GM12878 (cell line): ENCODE data around the gene SCUBE3.

Experiments used
- CBFB ChIP-seq: IDR thresholded peaks from 2 replicates; pipeline ENCODE4 v1.6.1; 2016; ENCODE audit warnings: antibody characterized with exemption, low read depth
- E2F4 ChIP-seq: IDR thresholded peaks from 2 replicates; pipeline ENCODE4 v1.6.1; 2012; ENCODE audit warnings: low read depth, low read length, improper control_type of control experiment
- ETV6 ChIP-seq, 2 experiments: fragments of 450-650 bp in 1 of 2; IDR thresholded peaks in 1 of 2; conservative IDR thresholded peaks in 1 of 2; 2 replicates each; pipeline ENCODE4 v1.6.1; 2014; ENCODE audit warnings: antibody characterized with exemption in 1 of 2, borderline replicate concordance in 1 of 2, low read depth in 1 of 2, mild to moderate bottlenecking in 1 of 2, moderate library complexity in 1 of 2
- HDAC2 ChIP-seq: fragments of 200-600 bp; sonication (generic); IDR thresholded peaks from 2 replicates; pipeline ENCODE4 v1.6.1; 2017
- NFIC ChIP-seq: IDR thresholded peaks from 2 replicates; pipeline ENCODE4 v1.6.1; 2012; ENCODE audit warnings: low read depth, mild to moderate bottlenecking, inconsistent platforms, low read length, moderate library complexity
- POLR2A ChIP-seq: IDR thresholded peaks from 2 replicates; pipeline ENCODE4 v1.6.1; 2011; ENCODE audit warnings: low read depth, mild to moderate bottlenecking, low read length
- POLR2AphosphoS2 ChIP-seq: IDR thresholded peaks from 2 replicates; pipeline ENCODE4 v1.6.1; 2011; ENCODE audit warnings: low read depth, mild to moderate bottlenecking, low read length, improper control_type of control experiment, moderate library complexity
- SRF ChIP-seq, 2 experiments: IDR thresholded peaks; 2 replicates each; pipeline ENCODE4 v1.6.1; 2011; ENCODE audit warnings: low read depth in 2 of 2, low read length in 2 of 2, mild to moderate bottlenecking in 1 of 2, moderate library complexity in 1 of 2
- TF ChIP-seq, protein P1 (sequence below), 3 experiments: IDR thresholded peaks in 2 of 3; conservative IDR thresholded peaks in 1 of 3; 2 replicates each; pipeline ENCODE4 v1.5.1; 2011; ENCODE audit warnings: low read depth in 3 of 3, low read length in 3 of 3, mild to moderate bottlenecking in 3 of 3, control low read depth in 2 of 3, moderate library complexity in 2 of 3, inconsistent platforms in 1 of 3, mixed read lengths in 1 of 3; ENCODE audit not compliant: control insufficient read depth in 2 of 3, insufficient read depth in 1 of 3; ENCODE audit errors: extremely low read depth in 1 of 3

DNA sequence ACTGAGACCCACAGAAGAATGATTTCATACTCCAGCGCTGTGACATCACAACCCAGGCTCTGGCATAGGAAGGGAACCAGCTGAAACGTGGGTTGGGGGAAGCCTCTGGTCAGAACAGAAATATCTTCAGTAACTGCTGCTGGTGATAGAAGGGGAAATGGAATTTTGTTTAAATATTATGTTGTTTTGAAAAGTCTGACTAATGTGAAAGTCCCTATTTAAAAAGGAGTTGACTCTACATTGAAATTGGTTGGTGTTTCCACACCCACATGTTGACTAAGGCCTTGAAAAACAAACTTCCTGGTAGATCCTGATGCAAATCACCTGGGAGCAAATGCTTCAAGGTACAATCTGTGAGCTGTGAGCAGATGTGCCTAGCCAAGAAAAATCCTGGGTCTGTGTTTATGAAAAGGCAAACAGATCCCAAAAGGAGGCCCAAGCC lies 48.1 kb upstream of the SCUBE3 start:
- TF ChIP-seq POLR2A (no peak), CBFB (no peak), POLR2AphosphoS2 (no peak), NFIC (no peak), ETV6 (conservative IDR thresholded peaks at IDR 0.05 in 1 of 2, IDR thresholded peaks at IDR 0.05 in 1 of 2; ENCODE audit: borderline replicate concordance in 1 of 2, low read depth in 1 of 2) (no peak), E2F4 (no peak), SRF (IDR thresholded peaks at IDR 0.05; ENCODE audit: low read depth in 2 of 2, low read length in 2 of 2) (no peak), HDAC2 (no peak)
- TF ChIP-seq, protein P1, sequence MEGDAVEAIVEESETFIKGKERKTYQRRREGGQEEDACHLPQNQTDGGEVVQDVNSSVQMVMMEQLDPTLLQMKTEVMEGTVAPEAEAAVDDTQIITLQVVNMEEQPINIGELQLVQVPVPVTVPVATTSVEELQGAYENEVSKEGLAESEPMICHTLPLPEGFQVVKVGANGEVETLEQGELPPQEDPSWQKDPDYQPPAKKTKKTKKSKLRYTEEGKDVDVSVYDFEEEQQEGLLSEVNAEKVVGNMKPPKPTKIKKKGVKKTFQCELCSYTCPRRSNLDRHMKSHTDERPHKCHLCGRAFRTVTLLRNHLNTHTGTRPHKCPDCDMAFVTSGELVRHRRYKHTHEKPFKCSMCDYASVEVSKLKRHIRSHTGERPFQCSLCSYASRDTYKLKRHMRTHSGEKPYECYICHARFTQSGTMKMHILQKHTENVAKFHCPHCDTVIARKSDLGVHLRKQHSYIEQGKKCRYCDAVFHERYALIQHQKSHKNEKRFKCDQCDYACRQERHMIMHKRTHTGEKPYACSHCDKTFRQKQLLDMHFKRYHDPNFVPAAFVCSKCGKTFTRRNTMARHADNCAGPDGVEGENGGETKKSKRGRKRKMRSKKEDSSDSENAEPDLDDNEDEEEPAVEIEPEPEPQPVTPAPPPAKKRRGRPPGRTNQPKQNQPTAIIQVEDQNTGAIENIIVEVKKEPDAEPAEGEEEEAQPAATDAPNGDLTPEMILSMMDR (IDR thresholded peaks at IDR 0.05 in 2 of 3, conservative IDR thresholded peaks at IDR 0.05 in 1 of 3; ENCODE audit: control insufficient read depth in 2 of 3, extremely low read depth in 1 of 3, insufficient read depth in 1 of 3, low read depth in 3 of 3, low read length in 3 of 3), result no peak
